ENCODE results near the gene APBB2. TPM values are rescaled to one million over a fixed set of nuclear protein-coding genes. Genes with fewer than 3 reads are reported as not detected.

The APBB2 gene
- total and polyA plus RNA-seq, 2 of the 8 experiments (the other 6 are each of a cell fraction or from before 2014, with no cell fraction given): 58.7 to 59.4 TPM

DNA sequence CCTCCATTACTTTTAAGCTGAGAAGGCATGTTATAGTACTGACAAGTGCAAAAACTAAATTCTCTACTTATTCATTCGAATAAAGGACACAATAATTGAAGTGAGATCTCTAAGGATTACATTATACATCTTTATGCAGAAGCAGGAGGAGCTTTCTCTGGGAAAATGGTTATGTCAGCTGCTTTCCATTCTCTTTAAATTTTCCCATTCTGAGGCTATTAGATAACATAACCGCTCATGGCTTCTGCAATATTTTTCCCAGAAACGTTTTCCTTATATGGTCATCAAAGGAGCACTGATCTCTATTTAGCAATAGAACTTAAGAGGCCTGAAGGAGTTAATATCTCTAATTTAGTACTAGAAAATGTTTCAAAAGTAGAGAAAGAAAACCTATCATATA is 243.0 kb downstream of the APBB2 start:
- CTCF ChIA-PET (ENCODE audit: partially characterized antibody): interaction anchor here (0.5 to 7.0 kb wide), 5 partner anchors 14 to 288 kb away, joined by 3 to 44 read pairs (median 3); no protein-coding TSS in a partner anchor
- Histone ChIP-seq H3K79me2 (ENCODE audit: control insufficient read depth in 1 of 2, insufficient read depth in 2 of 2, low read length in 2 of 2) (no peaks in the 10 kb centered on the region), H4K5ac (ENCODE audit: insufficient read length, low read depth, low read length) (no peak overlapping the region), H3K18ac (ENCODE audit: extremely low read depth, low read length) (no peak overlapping the region), H3K4me1 (replicated peaks in 1 of 4; ENCODE audit: control insufficient read depth in 3 of 4, insufficient read depth in 4 of 4, low read length in 3 of 4) (no peaks in the 10 kb centered on the region), H2BK5ac (ENCODE audit: low read depth, low read length) (no peak overlapping the region), H3K23ac (ENCODE audit: insufficient read length) (no peak overlapping the region), H4K20me1 (replicated peaks in 1 of 2; ENCODE audit: control insufficient read depth in 1 of 2, insufficient read depth in 2 of 2, low read length in 2 of 2) (no peaks in the 10 kb centered on the region), H3K36me3 (ENCODE audit: control insufficient read depth in 2 of 4, insufficient read depth in 4 of 4, low read length in 3 of 4) (no peaks in the 10 kb centered on the region), H3K4me2 (ENCODE audit: insufficient read depth in 1 of 2, low read depth in 2 of 2, low read length in 2 of 2) (no peak overlapping the region), H3K9ac (replicated peaks in 1 of 4; ENCODE audit: extremely low read depth in 1 of 4, low read depth in 3 of 4, low read length in 3 of 4) (no peak overlapping the region), H2AK5ac (ENCODE audit: low read depth, low read length) (no peak overlapping the region), H3K4me3 (ENCODE audit: extremely low read depth in 1 of 4, insufficient read depth in 2 of 4, low read depth in 3 of 4, low read length in 4 of 4) (no peak overlapping the region), H4K8ac (ENCODE audit: extremely low read depth, insufficient read depth, low read length) (no peak overlapping the region), H3K14ac (ENCODE audit: insufficient read length) (no peak overlapping the region), H3K4ac (replicated peaks; ENCODE audit: insufficient read length, low read depth, low read length) (no peak overlapping the region), H3K27ac (ENCODE audit: low read depth, low read length) (no peak overlapping the region), H2BK15ac (ENCODE audit: low read length) (no peak overlapping the region), H3K27me3 (replicated peaks in 1 of 4; ENCODE audit: control insufficient read depth in 3 of 4, extremely low read depth in 1 of 4, insufficient read depth in 3 of 4, low read length in 3 of 4) (no peaks in the 10 kb centered on the region), H2BK20ac (ENCODE audit: low read length) (no peak overlapping the region), H4K91ac (replicated peaks; ENCODE audit: insufficient read length, low read length) (no peak overlapping the region), H2BK120ac (replicated peaks; ENCODE audit: low read depth, low read length) (no peak overlapping the region), H3K79me1 (ENCODE audit: low read depth, low read length) (no peaks in the 10 kb centered on the region), H3K9me3 (ENCODE audit: insufficient read depth in 2 of 2, low read depth in 1 of 2, low read length in 1 of 2) (no peaks in the 10 kb centered on the region), H2AFZ (ENCODE audit: low read length) (no peak overlapping the region), H3K23me2 (ENCODE audit: low read depth, low read length) (no peaks in the 10 kb centered on the region; the same call in 1 of the 2 replicates), H2BK12ac (ENCODE audit: low read depth, low read length) (no peak overlapping the region), H3K56ac (replicated peaks; ENCODE audit: insufficient read length, low read depth, low read length) (no peak overlapping the region)
- WGBS, 2 experiments (ENCODE audit: extremely low coverage in 1 of 2, insufficient coverage in 1 of 2, insufficient read length in 1 of 2, insufficient replicate concordance in 2 of 2, low coverage in 1 of 2, low lambda C conversion rate in 2 of 2, missing lambda C conversion rate in 1 of 2): 90% methylated on average over 3 of the region's 3 CpGs; no CpG with 5 or more reads in 1 of the 2 experiments
- FAIRE-seq (no peak), DNase-seq (ENCODE audit: low read depth in 1 of 2, low spot score in 2 of 2) (no peak)
- POLR2A ChIA-PET (ENCODE audit: partially characterized antibody): no interaction called here
- TF ChIP-seq SP4 (IDR thresholded peaks at IDR 0.05; ENCODE audit: low read length) (no peak), RBBP5 (IDR thresholded peaks at IDR 0.05; ENCODE audit: borderline replicate concordance, low read depth, low read length) (no peak)

All from H1 (cell line).